Liver (tissue), 3 donors: ENCODE measurements around the gene PSG5.
"Not testable (repeated sequence)": the region's sequence is repeated elsewhere in the genome, so short reads cannot be mapped to it uniquely, and the experiment has no call there.

Source experiments
- FOXA1 ChIP-seq: IDR thresholded peaks from 2 replicates; pipeline ENCODE4 v1.6.1; 2016; ENCODE audit warnings: antibody characterized with exemption
- FOXA2 ChIP-seq: IDR thresholded peaks from 2 replicates; pipeline ENCODE4 v1.6.1; 2016; ENCODE audit warnings: antibody characterized with exemption
- GABPA ChIP-seq, 2 donors: IDR thresholded peaks in 1 of 2; conservative IDR thresholded peaks in 1 of 2; 2 replicates each; pipeline ENCODE4 v1.6.1; 2016; ENCODE audit warnings: antibody characterized with exemption in 2 of 2, mild to moderate bottlenecking in 1 of 2, moderate library complexity in 1 of 2
- JUND ChIP-seq, 2 donors: IDR thresholded peaks; 2 replicates each; pipeline ENCODE4 v1.6.1; 2016; ENCODE audit warnings: antibody characterized with exemption in 2 of 2
- MAX ChIP-seq: IDR thresholded peaks from 2 replicates; pipeline ENCODE4 v1.6.1; 2016; ENCODE audit warnings: antibody characterized with exemption
- NR2F2 ChIP-seq: IDR thresholded peaks from 2 replicates; pipeline ENCODE4 v1.6.1; 2016; ENCODE audit warnings: antibody characterized with exemption
- RXRA ChIP-seq, 2 donors: IDR thresholded peaks; 2 replicates each; pipeline ENCODE4 v1.6.1; 2017 to 2018; ENCODE audit warnings: antibody characterized with exemption in 2 of 2, mild to moderate bottlenecking in 1 of 2
- SP1 ChIP-seq: IDR thresholded peaks from 2 replicates; pipeline ENCODE4 v1.6.1; 2018; ENCODE audit warnings: antibody characterized with exemption, mild to moderate bottlenecking
- TAF1 ChIP-seq: conservative IDR thresholded peaks from 2 replicates; pipeline ENCODE4 v1.6.1; 2016; ENCODE audit warnings: antibody characterized with exemption, mild to moderate bottlenecking
- YY1 ChIP-seq: IDR thresholded peaks from 2 replicates; pipeline ENCODE4 v1.6.1; 2016; ENCODE audit warnings: antibody characterized with exemption, mild to moderate bottlenecking
- ZBTB33 ChIP-seq: IDR thresholded peaks from 2 replicates; pipeline ENCODE4 v1.6.1; 2016; ENCODE audit warnings: antibody characterized with exemption
- TF ChIP-seq, protein P1 (sequence below): fragments of 150-350 bp; IDR thresholded peaks from 2 replicates; pipeline ENCODE4 v1.5.1; 2017; ENCODE audit warnings: improper control_type of control experiment, low read depth, low read length; ENCODE audit not compliant: missing input control
- TF ChIP-seq, protein P2 (sequence below): IDR thresholded peaks from 2 replicates; pipeline ENCODE4 v1.6.1; 2016; ENCODE audit warnings: antibody characterized with exemption, mild to moderate bottlenecking
- donor health status: healthy.
- donor health status: healthy.

DNA sequence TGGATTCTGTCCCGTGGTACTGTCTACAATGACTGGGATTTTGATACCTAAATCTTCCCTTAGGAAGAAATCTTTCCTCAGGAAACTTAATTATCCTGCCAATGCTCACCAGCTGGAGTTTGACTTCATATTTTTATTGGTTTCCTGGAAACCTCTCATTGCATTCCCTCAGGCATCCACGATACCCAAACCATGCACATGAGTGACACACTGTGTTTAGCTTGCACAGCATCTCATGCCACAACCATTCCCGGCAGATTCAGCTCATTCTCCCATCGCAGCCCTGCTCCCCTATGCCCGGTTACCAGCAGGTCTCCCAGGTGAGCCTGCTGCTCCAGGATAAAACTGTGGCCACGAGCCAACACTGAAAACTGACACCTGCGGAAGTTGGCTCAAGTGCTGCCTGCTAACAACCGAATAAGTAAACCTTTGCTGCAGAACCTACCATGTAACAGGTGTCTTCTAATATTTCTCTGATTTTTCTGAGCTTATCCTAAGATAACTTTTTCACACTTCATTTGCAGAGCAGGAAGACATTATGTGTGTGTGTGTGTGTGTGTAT is 55.0 kb downstream of the PSG5 start:
- TF ChIP-seq, protein P1, sequence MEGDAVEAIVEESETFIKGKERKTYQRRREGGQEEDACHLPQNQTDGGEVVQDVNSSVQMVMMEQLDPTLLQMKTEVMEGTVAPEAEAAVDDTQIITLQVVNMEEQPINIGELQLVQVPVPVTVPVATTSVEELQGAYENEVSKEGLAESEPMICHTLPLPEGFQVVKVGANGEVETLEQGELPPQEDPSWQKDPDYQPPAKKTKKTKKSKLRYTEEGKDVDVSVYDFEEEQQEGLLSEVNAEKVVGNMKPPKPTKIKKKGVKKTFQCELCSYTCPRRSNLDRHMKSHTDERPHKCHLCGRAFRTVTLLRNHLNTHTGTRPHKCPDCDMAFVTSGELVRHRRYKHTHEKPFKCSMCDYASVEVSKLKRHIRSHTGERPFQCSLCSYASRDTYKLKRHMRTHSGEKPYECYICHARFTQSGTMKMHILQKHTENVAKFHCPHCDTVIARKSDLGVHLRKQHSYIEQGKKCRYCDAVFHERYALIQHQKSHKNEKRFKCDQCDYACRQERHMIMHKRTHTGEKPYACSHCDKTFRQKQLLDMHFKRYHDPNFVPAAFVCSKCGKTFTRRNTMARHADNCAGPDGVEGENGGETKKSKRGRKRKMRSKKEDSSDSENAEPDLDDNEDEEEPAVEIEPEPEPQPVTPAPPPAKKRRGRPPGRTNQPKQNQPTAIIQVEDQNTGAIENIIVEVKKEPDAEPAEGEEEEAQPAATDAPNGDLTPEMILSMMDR: not testable (repeated sequence)
- not testable (repeated sequence) for TF ChIP-seq YY1; JUND (IDR thresholded peaks at IDR 0.05); ZBTB33; FOXA1; GABPA (IDR thresholded peaks at IDR 0.05 in 1 of 2, conservative IDR thresholded peaks at IDR 0.05 in 1 of 2); NR2F2; TAF1; SP1; MAX; FOXA2; RXRA (IDR thresholded peaks at IDR 0.05)
- TF ChIP-seq, protein P2, sequence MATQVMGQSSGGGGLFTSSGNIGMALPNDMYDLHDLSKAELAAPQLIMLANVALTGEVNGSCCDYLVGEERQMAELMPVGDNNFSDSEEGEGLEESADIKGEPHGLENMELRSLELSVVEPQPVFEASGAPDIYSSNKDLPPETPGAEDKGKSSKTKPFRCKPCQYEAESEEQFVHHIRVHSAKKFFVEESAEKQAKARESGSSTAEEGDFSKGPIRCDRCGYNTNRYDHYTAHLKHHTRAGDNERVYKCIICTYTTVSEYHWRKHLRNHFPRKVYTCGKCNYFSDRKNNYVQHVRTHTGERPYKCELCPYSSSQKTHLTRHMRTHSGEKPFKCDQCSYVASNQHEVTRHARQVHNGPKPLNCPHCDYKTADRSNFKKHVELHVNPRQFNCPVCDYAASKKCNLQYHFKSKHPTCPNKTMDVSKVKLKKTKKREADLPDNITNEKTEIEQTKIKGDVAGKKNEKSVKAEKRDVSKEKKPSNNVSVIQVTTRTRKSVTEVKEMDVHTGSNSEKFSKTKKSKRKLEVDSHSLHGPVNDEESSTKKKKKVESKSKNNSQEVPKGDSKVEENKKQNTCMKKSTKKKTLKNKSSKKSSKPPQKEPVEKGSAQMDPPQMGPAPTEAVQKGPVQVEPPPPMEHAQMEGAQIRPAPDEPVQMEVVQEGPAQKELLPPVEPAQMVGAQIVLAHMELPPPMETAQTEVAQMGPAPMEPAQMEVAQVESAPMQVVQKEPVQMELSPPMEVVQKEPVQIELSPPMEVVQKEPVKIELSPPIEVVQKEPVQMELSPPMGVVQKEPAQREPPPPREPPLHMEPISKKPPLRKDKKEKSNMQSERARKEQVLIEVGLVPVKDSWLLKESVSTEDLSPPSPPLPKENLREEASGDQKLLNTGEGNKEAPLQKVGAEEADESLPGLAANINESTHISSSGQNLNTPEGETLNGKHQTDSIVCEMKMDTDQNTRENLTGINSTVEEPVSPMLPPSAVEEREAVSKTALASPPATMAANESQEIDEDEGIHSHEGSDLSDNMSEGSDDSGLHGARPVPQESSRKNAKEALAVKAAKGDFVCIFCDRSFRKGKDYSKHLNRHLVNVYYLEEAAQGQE: not testable (repeated sequence)
